HPDE6-E6E7 (cell line): Measurements from ENCODE around the gene GALNT7.
A peak's percentile ranks its signal among the peaks of the same experiment; 100 is the strongest.
"Not testable (repeated sequence)": the region's sequence is repeated elsewhere in the genome, so short reads cannot be mapped to it uniquely, and the experiment has no call there.

Source experiments
- DNase-seq: peaks from one replicate; pipeline ENCODE4 v3.0.0; 2011; ENCODE audit warnings: missing footprints; ENCODE audit errors: extremely low spot score

Gene GALNT7

GRCh38 chr4:173168396-173169177, at the start of gene GALNT7:
Gene GALNT7 (plus strand): TSS chr4:173168811. CDS start chr4:173168836, 25 bp downstream.
- DNase-seq: peak; percentile 73

DNA sequence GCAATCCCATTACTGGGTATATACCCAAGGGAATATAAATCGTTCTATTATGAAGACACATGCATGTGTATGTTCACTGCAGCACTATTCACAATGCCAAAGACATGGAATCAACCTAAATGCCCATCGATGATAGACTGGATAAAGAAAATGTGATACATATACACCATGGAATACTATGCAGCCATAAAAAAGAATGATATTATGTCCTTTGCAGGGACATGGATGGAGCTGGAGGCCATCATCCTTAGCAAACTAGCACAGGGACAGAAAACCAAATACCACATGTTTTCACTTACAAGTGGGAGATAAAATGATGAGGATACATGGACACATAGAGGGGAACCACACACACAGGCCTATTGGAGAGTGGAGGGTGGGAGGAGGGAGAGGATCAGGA, 49.8 kb upstream of the GALNT7 start:
- DNase-seq: not testable (repeated sequence)

- peak; percentile 49 for DNase-seq
Measured at GRCh38 chr4:173119818-173120217, 48.8 kb upstream of the GALNT7 start.

- no peak for DNase-seq
Measured at GRCh38 chr4:173121076-173121561, 47.5 kb upstream of the GALNT7 start.

- no peak for DNase-seq
Measured at GRCh38 chr4:173124209-173124865, 44.3 kb upstream of the GALNT7 start.

DNA sequence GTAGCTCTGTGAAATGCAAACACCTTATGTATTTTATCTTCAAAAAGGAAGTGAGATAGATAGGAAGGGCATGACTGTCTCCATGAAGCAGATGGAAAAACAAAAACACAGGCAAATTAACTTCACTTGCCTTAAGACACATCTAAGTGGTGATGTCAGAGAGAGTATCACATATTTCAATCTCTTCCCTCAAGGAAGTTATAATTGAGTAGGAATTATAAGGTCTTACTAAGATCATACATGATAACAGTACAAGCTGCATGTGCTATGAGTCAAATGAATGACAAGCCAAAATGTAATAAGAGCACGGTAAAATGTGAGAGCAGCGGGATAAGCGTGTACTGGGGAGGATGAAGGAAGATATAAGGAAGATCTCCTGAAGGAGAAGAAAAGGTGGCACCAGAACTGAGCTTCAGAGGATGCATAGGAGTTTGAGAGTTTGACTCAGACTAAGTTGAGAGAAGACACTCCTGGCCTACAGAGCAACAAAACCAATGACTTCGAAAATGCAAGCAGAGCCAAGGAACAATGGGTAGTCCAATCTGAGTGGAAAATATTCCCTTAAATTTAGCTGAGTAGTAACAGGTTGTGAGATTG, 43.3 kb upstream of the GALNT7 start:
- no peak for DNase-seq

GRCh38 chr4:173128199-173128890, 40.3 kb upstream of the GALNT7 start:
- DNase-seq: no peak

DNA sequence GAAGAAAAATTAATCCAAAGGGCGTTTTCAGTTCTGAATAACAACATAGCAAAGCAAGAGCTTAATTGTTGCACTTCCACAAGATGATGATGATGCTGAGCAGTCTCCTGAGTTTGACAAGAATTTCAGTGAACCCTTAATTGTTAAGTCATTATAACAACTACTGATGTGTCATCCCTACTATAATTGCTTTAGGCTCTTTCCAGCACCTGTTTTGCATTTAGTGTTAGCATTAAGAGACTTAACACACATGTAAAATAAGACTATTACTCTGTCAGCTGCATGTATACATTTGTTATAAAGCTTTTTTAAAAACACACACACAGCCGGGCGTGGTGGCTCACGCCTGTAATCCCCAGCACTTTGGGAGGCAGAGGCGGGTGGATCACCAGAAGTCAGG, 37.9 kb upstream of the GALNT7 start:
- no peak for DNase-seq

DNA sequence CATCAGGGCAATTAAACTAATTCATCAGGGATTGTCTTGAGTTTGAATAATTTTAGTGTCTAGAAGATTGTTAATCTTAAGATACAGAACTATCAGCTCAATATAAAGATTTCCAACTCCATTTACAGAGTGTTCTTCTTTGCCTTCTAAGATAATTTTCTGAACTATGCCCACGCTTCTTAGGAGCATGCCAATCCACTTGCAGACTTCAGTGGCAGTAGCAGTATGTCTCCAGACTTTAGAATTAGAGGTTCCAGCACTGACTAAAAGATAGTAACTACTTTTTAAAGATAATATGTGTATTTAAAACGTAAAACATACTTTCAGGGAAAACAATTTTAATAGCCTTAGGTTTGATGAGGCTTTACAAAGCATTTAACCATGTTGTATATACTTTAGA, 34.2 kb upstream of the GALNT7 start:
- no peak for DNase-seq

GRCh38 chr4:173135241-173135847, 33.3 kb upstream of the GALNT7 start:
- no peak for DNase-seq

DNA sequence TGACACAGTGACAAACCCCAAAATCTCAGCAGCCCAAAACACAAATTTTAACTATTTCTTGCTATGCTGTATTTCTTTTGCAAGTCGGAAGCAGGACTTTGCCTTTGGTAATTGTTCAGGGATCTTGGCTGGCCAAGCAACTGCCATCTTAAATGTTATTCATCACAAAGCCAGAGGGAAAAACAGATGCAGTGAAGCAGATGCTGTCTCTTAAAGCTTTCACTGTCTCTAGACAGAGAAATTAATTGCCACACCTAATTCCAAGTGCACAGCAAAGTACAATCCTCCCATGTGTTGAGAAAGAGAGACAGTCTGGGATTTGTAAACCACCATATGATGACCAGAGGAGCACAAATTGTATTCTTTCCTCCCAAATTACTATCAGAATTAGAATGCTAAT, 30.0 kb upstream of the GALNT7 start:
- DNase-seq: no peak

DNA sequence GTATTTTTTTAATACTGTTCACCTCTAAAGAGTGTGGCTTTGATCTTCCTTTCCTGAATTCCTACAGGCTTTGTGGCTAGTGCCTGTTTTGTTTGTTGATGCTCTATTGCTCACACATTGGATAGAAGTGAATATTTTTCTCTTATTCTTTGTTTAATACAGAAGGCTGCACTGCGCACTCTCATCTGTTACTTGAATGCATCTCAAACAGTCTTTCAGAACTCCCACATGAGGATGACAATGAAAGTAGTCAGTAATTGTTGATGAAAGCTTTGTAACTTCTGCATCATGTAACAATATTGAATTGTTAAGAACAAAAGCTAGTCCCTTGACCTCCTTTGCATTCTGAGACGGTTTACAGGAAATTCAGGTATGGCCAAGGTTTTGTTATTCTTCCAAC, 29.1 kb upstream of the GALNT7 start:
- no peak for DNase-seq

- no peak for DNase-seq
Measured at GRCh38 chr4:173145131-173145530, 23.5 kb upstream of the GALNT7 start.

DNA sequence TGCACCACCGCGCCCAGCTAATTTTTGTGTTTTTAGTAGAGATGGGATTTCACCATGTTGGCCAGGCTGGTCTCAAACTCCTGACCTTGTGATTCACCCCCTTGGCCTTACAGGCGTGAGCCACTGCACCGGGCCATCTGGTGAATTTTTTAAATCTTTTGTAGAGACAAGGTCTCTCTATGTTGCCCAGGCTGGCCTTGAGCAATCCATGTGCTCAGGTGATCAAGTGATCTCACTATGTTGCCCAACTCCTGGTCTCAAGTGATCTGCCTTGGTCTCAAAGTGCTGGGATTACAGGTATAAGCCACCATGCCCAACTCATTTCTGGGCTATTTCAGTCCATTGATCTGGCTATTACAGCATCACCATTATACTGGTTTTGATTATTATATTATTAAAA, 22.2 kb upstream of the GALNT7 start:
- no peak for DNase-seq

DNA sequence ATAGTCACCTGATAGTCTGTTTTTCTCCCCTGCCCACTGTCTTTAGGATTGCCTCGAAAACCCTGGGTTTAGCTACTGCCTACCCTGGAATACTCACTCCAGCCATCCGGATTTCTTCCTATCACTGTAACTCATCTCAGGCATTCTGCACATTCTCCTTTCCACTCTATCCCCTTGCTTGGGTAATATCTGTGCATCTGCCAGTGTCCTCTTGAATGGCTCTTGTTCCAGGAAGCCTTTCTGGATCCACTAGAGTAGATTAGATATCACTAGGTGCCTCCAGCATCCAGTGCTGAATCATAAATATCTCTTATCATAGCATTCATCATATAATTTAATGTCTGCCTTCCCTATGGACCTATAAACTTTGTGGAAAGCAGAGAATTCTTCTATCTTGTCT, 17.1 kb upstream of the GALNT7 start:
- DNase-seq: no peak

DNA sequence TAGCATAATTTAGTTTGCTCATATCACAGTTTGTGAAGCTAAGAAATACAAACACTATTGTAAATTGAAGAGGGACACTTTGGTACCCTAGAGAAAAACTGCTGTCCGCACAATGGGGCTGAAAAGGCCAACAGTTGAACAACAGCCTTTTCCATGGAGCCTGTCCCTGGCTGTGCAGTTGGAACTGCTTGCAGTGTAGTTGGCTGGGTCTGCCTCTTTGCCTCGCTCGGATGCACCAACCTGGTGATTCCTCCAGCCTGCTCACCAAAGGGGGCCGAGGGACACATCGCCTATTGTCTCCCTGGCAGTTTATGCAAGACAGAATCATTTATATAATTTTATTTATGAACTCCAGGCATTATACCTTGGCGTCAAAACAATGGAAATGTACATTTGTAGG, 16.5 kb upstream of the GALNT7 start:
- no peak for DNase-seq

- no peak for DNase-seq
Measured at GRCh38 chr4:173153445-173153844, 15.2 kb upstream of the GALNT7 start.

GRCh38 chr4:173159791-173160190, 8.8 kb upstream of the GALNT7 start:
- no peak for DNase-seq

DNA sequence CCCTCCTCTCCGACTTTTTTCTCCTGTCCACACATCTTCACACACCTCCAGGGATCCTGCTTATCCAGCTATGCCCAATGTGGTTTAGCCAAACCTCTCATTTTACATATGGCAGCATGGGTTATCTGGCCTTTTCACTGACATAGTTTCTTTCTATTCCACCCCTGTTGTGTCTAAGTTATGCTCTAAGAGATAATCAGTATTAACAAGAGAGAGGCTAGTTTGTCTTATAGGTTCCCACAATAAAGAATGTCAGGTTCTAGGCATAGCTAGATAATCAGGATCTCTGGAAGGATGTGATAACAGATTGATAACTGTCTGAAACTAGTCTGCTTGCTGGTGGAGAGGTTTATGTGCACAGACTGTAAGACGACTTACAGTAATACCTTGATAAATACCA, 7.7 kb upstream of the GALNT7 start:
- DNase-seq: no peak

GRCh38 chr4:173161311-173161710, 7.3 kb upstream of the GALNT7 start:
- no peak for DNase-seq

DNA sequence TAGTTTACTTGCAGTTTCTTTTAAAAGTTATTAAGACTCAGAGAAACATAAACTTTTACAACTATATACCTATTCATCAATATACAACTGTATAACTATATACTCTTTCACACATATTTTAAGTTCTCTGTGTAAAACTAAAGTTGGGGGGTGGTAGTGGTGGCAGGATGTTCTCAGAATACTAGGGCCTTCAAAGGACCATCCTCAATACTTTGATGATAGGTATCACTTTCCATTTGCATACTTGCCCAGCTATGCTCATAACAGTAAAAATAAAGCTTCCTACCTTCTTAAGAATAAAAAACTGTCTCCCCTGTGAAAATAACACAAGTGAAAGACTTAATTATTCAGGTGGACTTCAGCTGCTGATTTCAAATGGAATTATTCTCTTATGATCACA, 2.9 kb upstream of the GALNT7 start:
- no peak for DNase-seq

- no peak for DNase-seq
Measured at GRCh38 chr4:173166491-173166890, 2.1 kb upstream of the GALNT7 start.
